Hindlimb muscle (tissue), 1 donor: ENCODE results near the gene VTN. TPM values are rescaled to one million over a fixed set of nuclear protein-coding genes. Genes with fewer than 3 reads are reported as not detected.

Experiments
- DNase-seq: peaks from one replicate; pipeline ENCODE4 v3.0.0-alpha.2; 2013
- polyA plus RNA-seq: library from polyadenylated mRNA; unstranded; fragments of 120-200 nt; gene quantifications from one replicate; pipeline ENCODE4 v1.2.1, GENCODE V29; 2013; ENCODE audit not compliant: insufficient read length

The VTN gene
- polyA plus RNA-seq, 1 donor = 1.2 TPM

DNA sequence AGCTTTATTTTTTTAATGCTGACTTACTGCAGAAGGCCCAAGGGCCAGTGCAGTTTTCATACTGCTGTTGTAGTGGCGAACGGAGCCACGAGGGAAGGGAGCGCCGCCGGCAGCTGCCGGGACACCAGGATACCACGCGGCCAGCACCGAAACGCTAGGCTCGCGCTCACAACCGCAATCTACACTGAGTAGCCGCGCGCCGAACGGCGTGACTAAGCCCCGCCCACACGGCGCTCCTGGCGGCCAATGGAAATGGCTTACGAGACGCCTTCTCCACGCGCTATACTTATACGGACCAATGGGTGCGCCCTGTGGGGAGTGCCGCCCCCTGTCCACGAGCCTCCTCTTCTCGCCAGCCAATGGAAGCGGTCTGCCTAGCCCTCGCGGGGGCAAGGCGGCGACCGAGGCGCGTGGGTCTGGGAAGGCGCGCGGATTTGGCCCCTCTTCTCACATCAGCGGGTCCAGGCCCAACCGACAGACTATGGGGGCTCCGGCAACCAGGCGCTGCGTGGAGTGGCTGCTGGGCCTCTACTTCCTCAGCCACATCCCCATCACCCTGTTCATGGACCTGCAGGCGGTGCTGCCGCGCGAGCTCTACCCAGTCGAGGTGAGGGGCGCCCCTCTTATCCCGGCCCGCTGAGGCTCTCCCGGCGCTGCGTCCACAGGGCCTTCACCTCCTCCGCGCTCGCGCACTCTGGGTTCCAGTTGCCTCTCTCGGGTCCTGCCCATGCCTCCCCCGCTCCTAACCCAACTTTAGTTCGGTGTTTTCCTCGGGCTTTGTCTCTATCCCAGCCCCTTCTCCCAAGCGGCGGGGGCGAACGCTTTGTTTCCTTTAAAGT is 51.1 kb downstream of the VTN start, which contains the start of gene TMEM97:
TSS of gene TMEM97 (plus strand) at position 442 of the 839 bp plus-strand sequence. CDS start at position 482, 40 bp downstream.
- DNase-seq = peak; percentile 96

GRCh38 chr17:28317966-28318758 is 51.9 kb downstream of the VTN start:
- DNase-seq = no peak

Other genes starting within 250 kb of the VTN start
- 16.1 TPM for gene TMEM97, start 51.1 kb downstream of the VTN start, polyA plus RNA-seq
- gene IFT20, start 34.8 kb downstream of the VTN start, polyA plus RNA-seq = 27.1 TPM
- 33.4 TPM for gene TNFAIP1, start 34.5 kb downstream of the VTN start, polyA plus RNA-seq
- 60.7 TPM for gene POLDIP2, start 12.8 kb downstream of the VTN start, polyA plus RNA-seq
- not detected for gene SEBOX, start 5.1 kb downstream of the VTN start, polyA plus RNA-seq
- 6.4 TPM for gene SARM1, start 1.4 kb upstream of the VTN start, polyA plus RNA-seq
- 8.4 TPM for gene SLC46A1, start 35.9 kb upstream of the VTN start, polyA plus RNA-seq
- not detected for gene SLC13A2, start 103.3 kb upstream of the VTN start, polyA plus RNA-seq
- gene FOXN1, start 136.0 kb upstream of the VTN start, polyA plus RNA-seq = 0.12 TPM
- 15.5 TPM for gene UNC119, start 182.3 kb upstream of the VTN start, polyA plus RNA-seq
- 51.9 TPM for gene PIGS, start 201.2 kb upstream of the VTN start, polyA plus RNA-seq
- 1.8 TPM for gene ALDOC, start 206.6 kb upstream of the VTN start, polyA plus RNA-seq
- gene SPAG5, start 228.7 kb upstream of the VTN start, polyA plus RNA-seq = 21.7 TPM
- 17.2 TPM for gene RSKR, start 243.9 kb upstream of the VTN start, polyA plus RNA-seq